Endothelial cell of umbilical vein (primary cell): ENCODE results near the gene CREM. TPM values are rescaled to one million over a fixed set of nuclear protein-coding genes. Genes with fewer than 3 reads are reported as not detected.

Experiments used
- BruUV-seq: library from RNA; stranded (reverse); fragments of 400-500 nt; replicated peaks from 2 replicates; lab custom pipeline; 2021; lab: Mats Ljungman, UMichigan
- CTCF ChIA-PET: fragments of 300-600, 350-600 bp; sonication (Branson Sonifier 250); formaldehyde crosslinking; loops from one replicate; lab custom pipeline; 2021; ENCODE audit warnings: antibody characterized with exemption, inconsistent platforms; lab: Charles Lee
- POLR2A ChIA-PET: fragments of 300-600, 350-600 bp; sonication (Branson Sonifier 250); formaldehyde crosslinking; loops from one replicate; lab custom pipeline; 2021; ENCODE audit warnings: antibody characterized with exemption, inconsistent platforms; lab: Charles Lee
- DNase-seq: peaks from one replicate; pipeline ENCODE4 v3.0.0-alpha.2; 2011; ENCODE audit warnings: low read depth, low spot score
- FAIRE-seq: peaks from 2 replicates; lab custom pipeline; 2011; peaks lifted over from hg19 to GRCh38; lab: Jason Lieb, UNC
- H2AFZ ChIP-seq: 2 replicates; pipeline ENCODE4 v1.6.0; 2012; ENCODE audit warnings: low read depth, low read length, control low read depth, inconsistent platforms
- H3K27ac ChIP-seq: 2 replicates; pipeline ENCODE4 v1.5.1; 2011; ENCODE audit warnings: low read depth, mild to moderate bottlenecking, control low read depth, low read length, moderate library complexity; ENCODE audit not compliant: insufficient read depth
- H3K27me3 ChIP-seq, 2 experiments: 2 replicates each; pipeline versions ENCODE4 v1.6.0 to v1.6.1; 2011; ENCODE audit warnings: low read length in 2 of 2, mixed read lengths in 1 of 2; ENCODE audit not compliant: control insufficient read depth in 2 of 2, insufficient read depth in 2 of 2
- H3K36me3 ChIP-seq, 2 experiments: 2 replicates in 1 of 2; 3 replicates in 1 of 2; pipeline ENCODE4 v1.5.1; 2011; ENCODE audit warnings: low read length in 2 of 2, mild to moderate bottlenecking in 1 of 2, moderate library complexity in 1 of 2; ENCODE audit not compliant: control insufficient read depth in 2 of 2, insufficient read depth in 2 of 2; ENCODE audit errors: extremely low read depth in 1 of 2
- H3K4me1 ChIP-seq: 3 replicates; pipeline ENCODE4 v1.5.1; 2011; ENCODE audit warnings: mild to moderate bottlenecking, low read length; ENCODE audit not compliant: control insufficient read depth, insufficient read depth; ENCODE audit errors: extremely low read depth
- H3K4me2 ChIP-seq: 2 replicates; pipeline ENCODE4 v1.6.1; 2011; ENCODE audit warnings: low read length, control low read depth, mixed read lengths; ENCODE audit not compliant: insufficient read depth
- H3K4me3 ChIP-seq, 3 experiments: fragments of 200-600 bp in 1 of 3; sonication (generic), shearing (Covaris generic) in 1 of 3; replicated peaks in 1 of 3; 2 replicates each; pipeline ENCODE4 v1.5.1; 2011 to 2016; ENCODE audit warnings: control low read depth in 3 of 3, low read length in 3 of 3, mild to moderate bottlenecking in 2 of 3, inconsistent platforms in 1 of 3, low read depth in 1 of 3, moderate library complexity in 1 of 3; ENCODE audit not compliant: insufficient read depth in 1 of 3
- H3K79me2 ChIP-seq: 2 replicates; pipeline ENCODE4 v1.6.0; 2012; ENCODE audit warnings: low read length, inconsistent platforms; ENCODE audit not compliant: control insufficient read depth, insufficient read depth
- H3K9ac ChIP-seq: replicated peaks from 2 replicates; pipeline ENCODE3; 2011; ENCODE audit warnings: low read length, control low read depth; ENCODE audit not compliant: insufficient read depth; ENCODE audit errors: extremely low read depth
- H3K9me1 ChIP-seq: replicated peaks from 3 replicates; pipeline ENCODE4 v1.6.0; 2011; ENCODE audit warnings: mild to moderate bottlenecking, low read length; ENCODE audit not compliant: control insufficient read depth, insufficient read depth; ENCODE audit errors: extremely low read depth
- H3K9me3 ChIP-seq: replicated peaks from 2 replicates; pipeline ENCODE4 v1.5.1; 2012; ENCODE audit warnings: low read length, inconsistent platforms; ENCODE audit not compliant: control insufficient read depth, insufficient read depth
- H4K20me1 ChIP-seq: replicated peaks from 2 replicates; pipeline ENCODE3; 2011; ENCODE audit warnings: mild to moderate bottlenecking, low read length; ENCODE audit not compliant: control insufficient read depth, insufficient read depth; ENCODE audit errors: extremely low read depth
- CTCF ChIP-seq, 2 donors: IDR thresholded peaks; 1 replicate in 1 of 2; 2 replicates in 1 of 2; pipeline ENCODE4 v1.5.1; 2011; ENCODE audit warnings: low read length in 2 of 2, mild to moderate bottlenecking in 2 of 2, moderate library complexity in 2 of 2, control low read depth in 1 of 2, inconsistent platforms in 1 of 2, low read depth in 1 of 2; ENCODE audit not compliant: insufficient read depth in 1 of 2; ENCODE audit errors: extremely low read depth in 1 of 2
- EZH2 ChIP-seq: IDR thresholded peaks from 2 replicates; pipeline ENCODE4 v1.6.1; 2012; ENCODE audit warnings: borderline replicate concordance, low read depth, mild to moderate bottlenecking, moderate library complexity, low read length, inconsistent platforms; ENCODE audit not compliant: severe bottlenecking
- FOS ChIP-seq: IDR thresholded peaks from 2 replicates; pipeline ENCODE4 v1.6.1; 2011; ENCODE audit warnings: mild to moderate bottlenecking, low read length, moderate library complexity, borderline replicate concordance; ENCODE audit not compliant: insufficient read depth
- GATA2 ChIP-seq: IDR thresholded peaks from 2 replicates; pipeline ENCODE4 v1.7.0; 2011; ENCODE audit warnings: low read depth, mild to moderate bottlenecking, moderate library complexity, mixed read lengths, low read length; ENCODE audit not compliant: insufficient read length, insufficient read depth
- JUN ChIP-seq: IDR thresholded peaks from 2 replicates; pipeline ENCODE4 v1.6.1; 2011; ENCODE audit warnings: borderline replicate concordance, low read depth; ENCODE audit not compliant: insufficient read length, insufficient read depth
- MAX ChIP-seq: IDR thresholded peaks from 2 replicates; pipeline ENCODE4 v1.6.1; 2011; ENCODE audit not compliant: insufficient read depth, insufficient read length
- MYC ChIP-seq: IDR thresholded peaks from one replicate; pipeline ENCODE4 v1.6.1; 2011; ENCODE audit warnings: mild to moderate bottlenecking, low read depth, low read length
- POLR2A ChIP-seq: IDR thresholded peaks from 2 replicates; pipeline ENCODE4 v1.6.1; 2012; ENCODE audit warnings: low read depth, mild to moderate bottlenecking, control low read depth, low read length
- POLR2AphosphoS5 ChIP-seq: IDR thresholded peaks from 2 replicates; pipeline ENCODE4 v1.6.1; 2012; ENCODE audit warnings: low read depth, mild to moderate bottlenecking, control low read depth, low read length, moderate library complexity; ENCODE audit not compliant: insufficient read depth
- dilution Hi-C: fragments of 300-500 bp; cut with MboI; formaldehyde crosslinking; loops from one replicate; pipeline ENCODE4 v1.15.0; 2019; ENCODE audit warnings: low sequenced_read_pairs; ENCODE audit not compliant: extremely low pct_ligation_motif_present
- intact Hi-C: fragments of 100-400 bp; cut with micrococcal nuclease; formaldehyde crosslinking; loops from one replicate; pipeline ENCODE4 v1.10.0; 2022
- polyA plus RNA-seq, 4 experiments: library from polyadenylated mRNA; depleted of rRNA in 3 of 4; stranded (reverse) in 3 of 4; unstranded in 1 of 4; fragments of >200 nt; gene quantifications; 2 replicates each; pipeline versions ENCODE4 v1.2.1 to v1.2.3, GENCODE V29; 2011 to 2012; ENCODE audit warnings: missing spikeins in 1 of 4
- total RNA-seq: library from RNA; stranded (reverse); gene quantifications from 2 replicates; pipeline ENCODE4 v1.2.3, GENCODE V29; 2021

The CREM gene
- total and polyA plus RNA-seq, 2 donors (not counting 3 experiments of a cell fraction or from before 2014, with no cell fraction given), result 35.5 to 39.8 TPM

GRCh38 chr10:35192645-35193249 is 66.1 kb downstream of the CREM start:
- no peaks in the 10 kb centered on the region for H3K36me3 ChIP-seq
- ChIA-PET CTCF (interaction anchor here (0.9 to 3.5 kb wide), 5 partner anchors 13 to 72 kb away, joined by 3 to 14 read pairs (median 7); partner anchors contain the start of gene CREM), POLR2A (no interaction called here)
- H3K27ac ChIP-seq, result no peak overlapping the region
- H3K4me1 ChIP-seq, result peaks cover 20% of the 10 kb centered on the region
- TF ChIP-seq CTCF (IDR thresholded peaks at IDR 0.05; ENCODE audit: extremely low read depth in 1 of 2, insufficient read depth in 1 of 2, low read depth in 1 of 2, low read length in 2 of 2) (no peak), FOS (no peak), POLR2AphosphoS5 (no peak), POLR2A (no peak), JUN (no peak), MAX (no peak), GATA2 (no peak), MYC (no peak), EZH2 (no peak)
- dilution Hi-C loops, result no loop called here
- intact Hi-C loops, result loop anchor here (10.0 kb wide), 1 partner anchor 488 kb away; no protein-coding TSS in a partner anchor
- H3K79me2 ChIP-seq, result peaks cover 2% of the 10 kb centered on the region
- H3K27me3 ChIP-seq, result no peaks in the 10 kb centered on the region
- H3K4me2 ChIP-seq, result no peak overlapping the region
- no peaks in the 10 kb centered on the region for H3K9me1 ChIP-seq
- H3K9me3 ChIP-seq, result no peaks in the 10 kb centered on the region
- H4K20me1 ChIP-seq, result no peaks in the 10 kb centered on the region
- H3K4me3 ChIP-seq, result no peak overlapping the region
- no peak for DNase-seq
- no peak overlapping the region for H2AFZ ChIP-seq
- no TSS peak for BruUV-seq
- H3K9ac ChIP-seq, result no peak overlapping the region
- FAIRE-seq, result no peak
